Epidermal melanocyte (primary cell): ENCODE results near the gene IGSF11.
"Not testable (repeated sequence)": the region's sequence is repeated elsewhere in the genome, so short reads cannot be mapped to it uniquely, and the experiment has no call there.

Source experiments
- DNase-seq: peaks from one replicate; pipeline ENCODE4 v3.0.0; 2011; ENCODE audit warnings: low spot score; ENCODE audit not compliant: insufficient read length

The IGSF11 gene

GRCh38 chr3:118884748-118885206 lies 149.9 kb downstream of the IGSF11 start:
- DNase-seq, result no peak

GRCh38 chr3:118882353-118882947 lies 152.2 kb downstream of the IGSF11 start:
- DNase-seq, result peak; percentile 27

- no peak for DNase-seq
Observed at GRCh38 chr3:118868051-118868450, 166.6 kb downstream of the IGSF11 start.

GRCh38 chr3:118863731-118864322 lies 170.8 kb downstream of the IGSF11 start:
- no peak for DNase-seq

- no peak for DNase-seq
Observed at GRCh38 chr3:118859950-118860349, 174.7 kb downstream of the IGSF11 start.

GRCh38 chr3:118851466-118852193 lies 183.0 kb downstream of the IGSF11 start:
- DNase-seq, result not testable (repeated sequence)

GRCh38 chr3:118850687-118851086 lies 184.0 kb downstream of the IGSF11 start:
- no peak for DNase-seq
